Adrenal gland (tissue), 12 donors: Measurements from ENCODE around the gene CCDC28A. TPM values are rescaled to one million over a fixed set of nuclear protein-coding genes. Genes with fewer than 3 reads are reported as not detected.

Source experiments
- DNase-seq, 7 donors: peaks; one replicate each; pipeline ENCODE4 v3.0.0-alpha.2; 2019 to 2020
- H3K27ac ChIP-seq, 5 donors: fragments of 200-600 bp; sonication (generic) in 4 of 5; 1 replicate in 3 of 5; 2 replicates in 2 of 5; pipeline versions ENCODE4 v1.5.1 to v1.8.0; 2016 to 2020; ENCODE audit warnings: mild to moderate bottlenecking in 1 of 5
- H3K27me3 ChIP-seq: fragments of 200-600 bp; 2 replicates; pipeline ENCODE4 v1.8.0; 2021
- H3K36me3 ChIP-seq, 2 donors: fragments of 200-600 bp; replicated peaks in 1 of 2; 1 replicate in 1 of 2; 2 replicates in 1 of 2; pipeline versions ENCODE4 v1.5.1 to v1.8.0; 2018 to 2022
- H3K4me1 ChIP-seq, 2 donors: fragments of 200-600 bp; replicated peaks in 1 of 2; 1 replicate in 1 of 2; 2 replicates in 1 of 2; pipeline versions ENCODE4 v1.5.1 to v1.8.0; 2018 to 2021
- H3K4me3 ChIP-seq, 4 donors: fragments of 200-600 bp; sonication (generic) in 3 of 4; one replicate each; pipeline ENCODE4 v1.5.1; 2016 to 2018
- H3K9me3 ChIP-seq, 3 donors: fragments of 200-600 bp; sonication (generic) in 1 of 3; replicated peaks in 1 of 3; 1 replicate in 2 of 3; 2 replicates in 1 of 3; pipeline versions ENCODE4 v1.5.1 to v1.8.0; 2016 to 2021
- POLR2A ChIP-seq, 2 donors: fragments of 450-650 bp; IDR thresholded peaks; one replicate each; pipeline ENCODE4 v1.6.1; 2017; ENCODE audit warnings: antibody characterized with exemption in 2 of 2, mild to moderate bottlenecking in 2 of 2, moderate library complexity in 1 of 2
- WGBS, 4 donors: extraction: QIAGEN DNeasy Blood & Tissue Kit in 2 of 4; methylation state at CpG; one replicate each; pipeline versions ENCODE4 v1.1.5 to v1.1.7; 2013 to 2017; 5-methylcytosine and 5-hydroxymethylcytosine counted together
- intact Hi-C, 2 donors: fragments of 100-400 bp; cut with DNase I; formaldehyde crosslinking; loops; one replicate each; pipeline versions ENCODE4 v1.14.1 to v1.15.0; 2022 to 2023
- polyA plus RNA-seq, 3 donors: library from polyadenylated mRNA; stranded (reverse); fragments of 200-250 nt in 2 of 3; fragments of 350-450 nt in 1 of 3; fragmentation: Illumina TruSeq in 1 of 3; extraction: RNeasy Lipid Tissue Mini Kit (QIAGEN cat#74804) in 1 of 3; gene quantifications; one replicate each; pipeline ENCODE4 v1.2.3, GENCODE V29; 2013 to 2014
- total RNA-seq, 9 donors: library from RNA; depleted of rRNA in 4 of 9; stranded (reverse); fragments of >200 nt in 4 of 9; fragments of 120-200 nt in 1 of 9; fragmentation: NEBNext Ultra II Directional in 1 of 9; extraction: Animal tissue kit (Norgen Biotek cat#: 25700) in 1 of 9; gene quantifications; one replicate each; pipeline versions ENCODE4 v1.1.0 to v1.2.4, GENCODE V29; 2013 to 2023
- TF ChIP-seq, protein P1 (sequence below), 6 experiments: fragments of 450-650 bp in 4 of 6; fragments of 200-600 bp in 2 of 6; sonication (generic) in 1 of 6; IDR thresholded peaks; 1 replicate in 5 of 6; 2 replicates in 1 of 6; pipeline versions ENCODE4 v1.5.1 to v1.8.0; 2016 to 2021; ENCODE audit warnings: antibody characterized with exemption in 6 of 6, mild to moderate bottlenecking in 2 of 6, moderate library complexity in 1 of 6
- donor health status: healthy with polysubstance abuse.
- donor health status: Bipolar disorder and iron deficiency.
- donor health status: DM: yes; HTN: yes; CAD: no.
- donor health status: DM: no; HTN: no; CAD: no.
- donor health status: DM: no; HTN: no; CAD: no.
- donor health status: DM: yes; HTN: yes; CAD: no.

CCDC28A gene
- total and polyA plus RNA-seq, 12 donors = 24.1 to 70.0 (median 44.2) TPM

DNA sequence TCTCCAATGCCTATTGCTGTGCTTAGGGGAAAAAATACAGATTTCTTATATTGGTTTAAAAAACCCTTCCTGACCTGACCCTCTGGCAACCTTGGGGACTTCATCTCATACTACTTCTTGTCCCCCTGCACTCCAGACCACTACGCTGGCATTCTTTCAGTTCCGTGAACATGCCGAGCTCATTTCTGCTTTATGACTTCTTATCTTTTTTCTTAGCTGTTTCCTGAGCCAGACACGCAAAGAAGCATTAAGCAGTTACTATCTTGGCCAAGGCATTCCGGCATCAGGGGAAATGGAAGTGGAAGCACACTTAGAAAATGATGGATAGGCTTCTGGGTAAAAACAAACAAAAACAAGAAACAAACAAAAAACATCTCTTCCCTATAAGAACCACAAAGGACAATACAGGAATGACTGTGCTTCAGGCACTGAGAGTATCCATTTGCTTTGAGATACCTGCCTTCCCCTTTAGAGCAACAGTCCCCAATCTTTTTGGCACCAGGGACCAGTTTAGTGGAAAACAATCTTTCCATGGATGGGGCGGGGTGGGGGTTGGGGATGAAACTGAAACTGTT lies 4.4 kb upstream of the CCDC28A start:
- no peaks in the 10 kb centered on the region for H3K9me3 ChIP-seq
- H3K27me3 ChIP-seq = no peaks in the 10 kb centered on the region
- H3K4me3 ChIP-seq = no peak overlapping the region
- TF ChIP-seq, protein P1, sequence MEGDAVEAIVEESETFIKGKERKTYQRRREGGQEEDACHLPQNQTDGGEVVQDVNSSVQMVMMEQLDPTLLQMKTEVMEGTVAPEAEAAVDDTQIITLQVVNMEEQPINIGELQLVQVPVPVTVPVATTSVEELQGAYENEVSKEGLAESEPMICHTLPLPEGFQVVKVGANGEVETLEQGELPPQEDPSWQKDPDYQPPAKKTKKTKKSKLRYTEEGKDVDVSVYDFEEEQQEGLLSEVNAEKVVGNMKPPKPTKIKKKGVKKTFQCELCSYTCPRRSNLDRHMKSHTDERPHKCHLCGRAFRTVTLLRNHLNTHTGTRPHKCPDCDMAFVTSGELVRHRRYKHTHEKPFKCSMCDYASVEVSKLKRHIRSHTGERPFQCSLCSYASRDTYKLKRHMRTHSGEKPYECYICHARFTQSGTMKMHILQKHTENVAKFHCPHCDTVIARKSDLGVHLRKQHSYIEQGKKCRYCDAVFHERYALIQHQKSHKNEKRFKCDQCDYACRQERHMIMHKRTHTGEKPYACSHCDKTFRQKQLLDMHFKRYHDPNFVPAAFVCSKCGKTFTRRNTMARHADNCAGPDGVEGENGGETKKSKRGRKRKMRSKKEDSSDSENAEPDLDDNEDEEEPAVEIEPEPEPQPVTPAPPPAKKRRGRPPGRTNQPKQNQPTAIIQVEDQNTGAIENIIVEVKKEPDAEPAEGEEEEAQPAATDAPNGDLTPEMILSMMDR (IDR thresholded peaks at IDR 0.05) = no peak
- no peak for TF ChIP-seq POLR2A (IDR thresholded peaks at IDR 0.05)
- intact Hi-C loops = loop anchor here (5.0 to 10.0 kb wide), 4 partner anchors 82 to 654 kb away; no protein-coding TSS in a partner anchor
- peak in 1 of 7 donors; percentile 29 for DNase-seq
- H3K4me1 ChIP-seq = peaks cover under 1 to 12% of the 10 kb centered on the region in 2 donors
- WGBS, 4 donors = 43 to 58% (median 51%) methylated on average over 6 of the region's 6 CpGs
- H3K27ac ChIP-seq = peak overlapping the region in 2 of 5 donors; percentile 10 to 11
- no peaks in the 10 kb centered on the region for H3K36me3 ChIP-seq

DNA sequence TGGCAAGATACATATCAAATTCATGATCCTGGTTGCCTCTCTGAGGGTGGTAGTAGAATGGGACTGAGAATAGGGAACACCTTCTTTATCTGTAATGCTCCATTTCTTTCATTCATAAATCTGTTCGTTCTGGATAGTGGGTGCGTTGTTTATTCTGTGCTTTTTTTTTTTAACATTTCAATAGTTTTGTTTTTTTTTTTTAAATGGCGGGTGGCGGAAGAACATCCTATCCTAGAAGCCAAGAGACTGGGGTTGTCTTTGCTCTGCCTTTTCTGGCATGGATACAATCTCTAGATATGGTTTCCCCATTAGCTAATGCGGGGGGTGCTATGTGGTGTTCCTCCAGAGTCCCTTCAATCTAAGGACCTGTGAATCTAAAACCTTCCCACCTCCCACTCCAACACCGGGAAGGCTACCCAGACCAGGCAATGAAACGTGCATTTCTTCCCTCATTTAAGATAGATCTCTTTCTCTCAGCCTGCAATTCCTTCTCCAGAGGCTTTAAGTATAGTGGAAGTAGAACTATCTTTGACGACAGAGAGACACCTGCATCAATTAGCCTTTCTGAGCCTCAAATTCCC lies 883 bp upstream of the CCDC28A start:
- H3K4me1 ChIP-seq = peaks cover 6 to 19% of the 10 kb centered on the region in 2 donors
- no peaks in the 10 kb centered on the region for H3K9me3 ChIP-seq
- intact Hi-C loops = no loop called here
- H3K36me3 ChIP-seq = peaks cover 0 to 6% of the 10 kb centered on the region in 2 donors
- 14 to 18% (median 16%) methylated on average over 8 of the region's 8 CpGs for WGBS, 4 donors
- H3K4me3 ChIP-seq = peak overlapping the region in 3 of 4 donors; percentile 33 to 96 (median 90)
- H3K27ac ChIP-seq = peak overlapping the region in 4 of 5 donors; percentile 85 to 98 (median 96)
- DNase-seq = no peak
- TF ChIP-seq POLR2A (IDR thresholded peaks at IDR 0.05) = no peak
- TF ChIP-seq, protein P1 (IDR thresholded peaks at IDR 0.05) = no peak
- H3K27me3 ChIP-seq = no peaks in the 10 kb centered on the region

DNA sequence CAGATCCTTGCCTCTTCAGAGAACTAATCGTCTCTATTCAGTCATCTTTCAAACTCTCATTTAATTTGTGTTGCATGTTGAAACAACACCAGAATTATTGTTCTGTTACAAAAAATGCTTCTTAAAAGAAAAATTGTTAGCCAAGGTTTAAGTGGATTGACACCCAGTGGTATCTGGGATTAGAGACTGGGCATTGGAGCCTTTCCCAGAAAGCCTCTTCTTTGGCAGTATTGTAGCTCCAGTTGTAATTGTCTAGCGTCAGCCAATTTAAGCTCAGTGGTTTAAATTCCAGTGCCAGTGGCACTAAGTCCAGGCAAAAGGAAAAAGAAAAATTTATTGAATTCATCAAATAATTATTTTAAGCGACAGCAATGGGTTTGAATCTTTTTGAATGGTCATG lies 801 bp downstream of the CCDC28A start:
- Histone ChIP-seq H3K9me3 (no peaks in the 10 kb centered on the region), H3K36me3 (peaks cover 0 to 6% of the 10 kb centered on the region in 2 donors), H3K4me1 (peaks cover 6 to 18% of the 10 kb centered on the region in 2 donors), H3K27ac (peak overlapping the region in 4 of 5 donors; percentile 85 to 97 (median 92)), H3K27me3 (no peaks in the 10 kb centered on the region), H3K4me3 (peak overlapping the region; percentile 33 to 96 (median 81))
- intact Hi-C loops = no loop called here
- WGBS, 4 donors = 19 to 25% (median 25%) methylated on average over 3 of the region's 3 CpGs
- DNase-seq = peak in 2 of 7 donors; percentile 18 to 43
- TF ChIP-seq POLR2A (IDR thresholded peaks at IDR 0.05) = no peak
- TF ChIP-seq, protein P1 (IDR thresholded peaks at IDR 0.05) = no peak

DNA sequence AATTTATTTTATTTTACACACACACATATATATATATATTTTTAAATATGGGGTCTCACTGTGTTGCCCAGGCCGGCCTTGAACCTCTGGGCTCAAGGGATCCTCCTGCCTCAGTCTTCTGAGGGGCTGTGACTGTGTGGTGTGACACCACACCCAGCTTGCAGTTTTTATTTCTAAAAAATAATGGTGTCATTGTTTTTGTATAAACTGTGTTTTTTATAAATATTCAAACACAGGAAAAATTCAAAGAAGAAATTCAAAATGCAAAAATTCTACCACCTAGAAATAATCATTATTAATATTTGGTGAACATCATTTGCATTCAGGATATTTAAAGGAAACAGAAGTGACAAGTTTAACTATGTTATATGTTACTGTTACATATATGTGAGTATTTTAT lies 3.1 kb downstream of the CCDC28A start:
- peaks cover 6 to 14% of the 10 kb centered on the region in 2 donors for H3K4me1 ChIP-seq
- H3K27me3 ChIP-seq = no peaks in the 10 kb centered on the region
- WGBS, 4 donors = 92 to 96% (median 94%) methylated on average over 1 of the region's 1 CpG
- H3K36me3 ChIP-seq = peaks cover 0 to 6% of the 10 kb centered on the region in 2 donors
- DNase-seq = no peak
- intact Hi-C loops = no loop called here
- TF ChIP-seq, protein P1 (IDR thresholded peaks at IDR 0.05) = no peak
- TF ChIP-seq POLR2A (IDR thresholded peaks at IDR 0.05) = no peak
- no peak overlapping the region for H3K4me3 ChIP-seq
- H3K9me3 ChIP-seq = no peaks in the 10 kb centered on the region
- H3K27ac ChIP-seq = no peak overlapping the region
